ENCODE results near the gene F13A1.

The F13A1 gene

DNA sequence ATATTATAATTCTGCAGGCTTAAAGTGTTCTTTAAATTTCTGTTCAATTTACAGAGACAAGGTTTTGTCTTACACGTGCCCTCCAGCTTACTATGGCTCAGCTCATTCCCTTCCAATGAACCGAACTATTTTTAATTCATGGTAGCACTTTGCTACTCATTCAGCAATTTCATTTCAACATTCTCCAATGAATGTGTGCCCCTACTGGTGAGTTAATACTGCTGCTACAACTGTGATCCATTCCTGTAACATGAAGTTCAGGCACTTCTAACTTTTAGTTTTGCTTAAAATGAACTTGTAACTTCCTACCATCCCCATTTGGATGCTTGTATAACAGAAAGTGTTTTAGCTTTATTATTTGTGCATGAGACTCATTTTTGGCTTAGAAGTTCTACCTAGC, 99.7 kb downstream of the F13A1 start:
- FAIRE-seq, result no peak
- no peak for DNase-seq (ENCODE audit: insufficient read length, low spot score)

DNA sequence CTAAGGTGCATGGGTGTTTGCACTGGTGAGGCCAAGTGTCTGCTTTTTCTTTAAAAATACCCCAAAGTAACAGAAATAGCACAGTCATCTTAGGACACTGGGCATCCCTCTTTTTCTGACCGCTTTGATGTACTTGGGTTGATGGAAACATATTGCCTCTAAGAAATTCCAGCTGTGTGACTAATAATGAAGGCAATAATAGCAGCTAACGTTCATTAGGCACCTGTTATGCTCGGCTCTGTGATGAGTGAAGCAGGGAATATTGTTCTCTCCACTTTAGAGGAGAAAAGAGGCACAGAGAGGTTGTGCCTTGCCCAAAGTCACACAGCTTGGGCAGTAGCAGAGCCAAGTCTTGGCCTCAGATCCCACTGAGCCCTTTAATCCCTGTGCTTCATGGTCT, 100.7 kb downstream of the F13A1 start:
- no peak for FAIRE-seq
- TF ChIP-seq, protein P1, sequence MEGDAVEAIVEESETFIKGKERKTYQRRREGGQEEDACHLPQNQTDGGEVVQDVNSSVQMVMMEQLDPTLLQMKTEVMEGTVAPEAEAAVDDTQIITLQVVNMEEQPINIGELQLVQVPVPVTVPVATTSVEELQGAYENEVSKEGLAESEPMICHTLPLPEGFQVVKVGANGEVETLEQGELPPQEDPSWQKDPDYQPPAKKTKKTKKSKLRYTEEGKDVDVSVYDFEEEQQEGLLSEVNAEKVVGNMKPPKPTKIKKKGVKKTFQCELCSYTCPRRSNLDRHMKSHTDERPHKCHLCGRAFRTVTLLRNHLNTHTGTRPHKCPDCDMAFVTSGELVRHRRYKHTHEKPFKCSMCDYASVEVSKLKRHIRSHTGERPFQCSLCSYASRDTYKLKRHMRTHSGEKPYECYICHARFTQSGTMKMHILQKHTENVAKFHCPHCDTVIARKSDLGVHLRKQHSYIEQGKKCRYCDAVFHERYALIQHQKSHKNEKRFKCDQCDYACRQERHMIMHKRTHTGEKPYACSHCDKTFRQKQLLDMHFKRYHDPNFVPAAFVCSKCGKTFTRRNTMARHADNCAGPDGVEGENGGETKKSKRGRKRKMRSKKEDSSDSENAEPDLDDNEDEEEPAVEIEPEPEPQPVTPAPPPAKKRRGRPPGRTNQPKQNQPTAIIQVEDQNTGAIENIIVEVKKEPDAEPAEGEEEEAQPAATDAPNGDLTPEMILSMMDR (IDR thresholded peaks at IDR 0.05; ENCODE audit: insufficient read depth, missing control alignments), result no peak

More for the DNA sequence above, 99.7 kb downstream of the F13A1 start:
- TF ChIP-seq, protein P1 (IDR thresholded peaks at IDR 0.05; ENCODE audit: insufficient read depth, missing control alignments), result peak; percentile 20

DNA sequence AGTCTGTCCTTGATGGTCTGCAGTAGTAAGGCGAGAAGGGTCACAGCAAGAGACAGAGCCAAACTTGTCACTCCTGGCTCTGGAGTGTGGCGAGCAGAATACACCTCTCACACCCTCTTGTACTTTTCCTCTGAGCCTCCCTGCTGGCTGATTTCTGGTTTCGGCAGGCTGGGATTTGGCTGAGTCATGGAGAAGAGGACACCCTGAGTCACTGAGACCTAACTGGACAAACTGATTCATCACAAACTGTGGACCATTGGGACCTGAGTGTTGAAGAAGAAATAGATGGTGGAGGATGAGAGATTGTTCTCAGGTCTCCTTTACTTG, 101.7 kb downstream of the F13A1 start:
- TF ChIP-seq, protein P1 (IDR thresholded peaks at IDR 0.05; ENCODE audit: insufficient read depth, missing control alignments), result no peak
- DNase-seq (ENCODE audit: insufficient read length, low spot score) (no peak), FAIRE-seq (no peak)

More for the DNA sequence above, 100.7 kb downstream of the F13A1 start:
- no peak for DNase-seq (ENCODE audit: insufficient read length, low spot score)

DNA sequence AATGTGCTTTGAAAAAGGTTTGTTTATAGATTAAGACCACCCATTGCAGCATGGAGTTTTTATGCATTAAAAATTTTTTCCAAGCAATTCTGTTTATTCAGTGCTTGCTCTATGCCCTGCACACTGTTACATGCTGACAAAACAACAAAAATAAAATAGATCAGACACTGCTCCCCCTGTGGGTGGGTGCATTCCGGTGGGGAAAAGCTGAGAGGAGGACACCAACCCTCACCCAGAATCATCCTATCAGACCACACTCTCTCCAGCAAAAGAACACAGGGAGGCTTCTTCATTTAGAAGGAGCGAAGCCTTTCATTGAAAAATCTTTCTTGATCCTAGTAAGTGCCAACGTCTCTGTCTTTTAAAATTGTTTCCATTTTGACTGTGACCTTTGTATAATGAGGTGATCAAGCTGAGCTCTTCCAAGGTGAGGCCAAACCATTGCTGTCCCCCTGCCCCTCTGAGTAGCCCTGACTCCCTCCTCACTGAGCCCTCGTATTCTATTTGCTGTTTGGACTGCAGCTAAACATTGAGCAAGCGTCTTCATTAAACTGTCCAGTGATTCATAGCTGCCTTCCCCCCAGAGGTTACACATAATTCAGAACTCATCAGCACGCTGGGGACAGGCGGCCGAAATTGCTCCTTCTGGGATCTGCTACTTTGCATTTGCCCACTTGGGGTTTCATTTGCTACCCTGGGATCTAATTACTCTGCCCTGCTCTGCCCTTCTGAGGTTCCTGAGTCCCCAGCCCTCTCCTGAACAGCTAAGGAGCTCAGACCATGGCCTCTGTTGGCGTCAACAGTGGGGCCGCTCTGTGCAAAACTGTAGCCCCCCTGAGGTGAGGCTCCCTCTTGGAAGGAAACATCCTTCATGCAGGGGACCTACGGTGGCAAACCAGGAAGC, 102.4 kb downstream of the F13A1 start:
- FAIRE-seq, result no peak
- TF ChIP-seq, protein P1 (IDR thresholded peaks at IDR 0.05; ENCODE audit: insufficient read depth, missing control alignments), result no peak
- DNase-seq (ENCODE audit: insufficient read length, low spot score), result no peak

DNA sequence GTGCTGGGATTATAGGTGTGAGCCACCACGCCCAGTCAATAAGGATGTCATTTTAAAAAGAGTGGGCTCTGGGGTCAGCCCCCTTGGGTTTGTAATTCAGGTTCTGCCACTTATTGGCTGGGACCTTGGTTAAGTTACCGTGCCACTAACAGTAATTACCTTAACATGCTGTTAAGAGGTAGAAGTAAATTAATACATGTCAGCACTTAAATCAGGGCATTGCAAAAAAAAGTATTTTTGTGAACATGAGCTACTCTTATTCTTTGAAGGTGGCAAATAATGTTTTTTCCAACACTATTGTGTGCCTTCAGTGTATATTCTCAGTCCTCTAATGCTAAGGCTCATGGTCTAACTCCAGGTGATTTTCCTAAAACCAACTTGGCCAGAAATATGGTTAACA, 109.5 kb downstream of the F13A1 start:
- DNase-seq (ENCODE audit: insufficient read length, low spot score) (no peak), FAIRE-seq (no peak)
- TF ChIP-seq, protein P1 (IDR thresholded peaks at IDR 0.05; ENCODE audit: insufficient read depth, missing control alignments), result no peak

DNA sequence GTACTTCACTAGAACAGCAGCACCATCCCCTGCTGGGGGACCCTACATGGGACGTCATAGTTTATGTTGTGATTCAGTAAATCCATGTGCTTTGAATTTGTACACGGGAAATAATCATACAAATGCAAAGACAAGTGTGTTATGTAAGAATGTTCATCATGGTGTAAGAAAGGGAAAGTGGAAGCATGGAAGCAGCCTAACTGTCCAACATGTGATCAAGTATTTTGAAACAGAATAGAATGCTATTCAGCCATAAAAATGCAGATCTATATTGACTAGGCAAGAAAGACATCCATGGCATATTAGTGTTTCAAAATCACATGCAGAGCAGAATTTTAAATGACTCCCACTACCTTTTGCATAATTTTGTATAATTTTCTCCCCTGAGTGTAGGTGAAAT, 117.6 kb downstream of the F13A1 start:
- no peak for DNase-seq (ENCODE audit: insufficient read length, low spot score)
- FAIRE-seq, result no peak
- TF ChIP-seq, protein P1 (IDR thresholded peaks at IDR 0.05; ENCODE audit: insufficient read depth, missing control alignments), result no peak

DNA sequence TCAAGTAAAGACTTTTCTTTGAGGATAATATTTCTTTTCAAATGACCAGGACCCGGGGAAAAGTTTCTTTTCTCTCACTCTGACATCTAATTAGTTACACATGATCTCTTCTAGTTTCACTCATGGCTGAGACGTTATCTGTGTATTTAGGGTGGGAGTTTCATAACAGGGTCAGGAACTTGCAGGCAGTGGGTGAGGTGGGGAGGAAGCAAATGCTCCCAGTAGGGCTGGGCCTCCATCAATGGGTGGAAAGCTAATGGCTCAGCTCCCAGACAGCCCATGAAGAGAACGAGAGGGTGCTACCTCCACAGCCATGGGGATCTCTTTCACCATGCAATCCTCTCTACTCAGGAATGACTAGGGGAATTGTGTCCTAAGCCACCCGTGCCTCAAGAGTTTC, 119.3 kb downstream of the F13A1 start:
- TF ChIP-seq, protein P1 (IDR thresholded peaks at IDR 0.05; ENCODE audit: insufficient read depth, missing control alignments), result no peak
- FAIRE-seq, result no peak
- DNase-seq (ENCODE audit: insufficient read length, low spot score), result no peak

Measured in D721Med (cell line).